GM18861 (cell line): Measurements from ENCODE around the gene RBM20.

Experiments
- ATAC-seq: cut with Tn5 transposase; IDR thresholded peaks from one replicate; pipeline ENCODE4 v1.9.1; 2021; ENCODE audit not compliant: unreplicated experiment

RBM20 gene

DNA sequence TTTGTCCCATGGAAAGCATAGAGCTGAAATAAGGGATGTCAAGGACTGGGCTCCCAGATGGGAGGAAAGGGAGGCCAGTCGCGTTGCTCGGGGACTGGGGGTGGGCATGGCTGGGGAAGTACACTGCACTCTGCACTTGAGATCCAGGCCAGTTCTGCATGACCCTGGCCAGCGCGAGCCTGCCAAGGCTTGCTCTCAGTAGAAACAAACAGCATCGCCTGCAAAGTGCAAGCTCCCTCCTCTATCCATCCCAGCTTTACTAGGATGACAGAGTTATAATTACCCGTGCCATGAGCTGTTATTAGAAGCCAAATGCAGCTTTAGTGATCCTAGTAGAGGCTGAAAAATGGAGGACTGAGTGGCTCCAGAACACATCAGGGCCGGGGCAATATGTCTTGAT is 183.7 kb downstream of the RBM20 start:
- ATAC-seq = no peak

DNA sequence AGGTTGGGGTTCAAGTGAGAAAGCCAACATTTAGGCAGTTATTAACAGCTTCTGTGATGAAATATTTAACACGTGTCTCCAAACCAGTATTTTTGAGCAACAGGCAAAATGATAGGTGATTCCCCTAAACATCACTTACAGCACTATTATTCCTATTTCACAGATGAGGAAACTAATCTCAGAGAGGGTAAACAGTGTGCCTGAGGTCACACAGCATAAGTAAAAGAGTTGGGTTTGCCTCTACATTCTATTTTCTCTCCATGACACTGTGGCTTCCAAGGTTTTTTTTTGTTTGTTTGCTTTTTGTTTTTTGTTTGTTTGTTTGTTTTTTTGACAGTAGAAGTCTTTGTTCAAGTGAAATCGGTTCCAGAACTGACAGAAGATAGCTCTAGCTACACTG is 184.4 kb downstream of the RBM20 start:
- no peak for ATAC-seq

DNA sequence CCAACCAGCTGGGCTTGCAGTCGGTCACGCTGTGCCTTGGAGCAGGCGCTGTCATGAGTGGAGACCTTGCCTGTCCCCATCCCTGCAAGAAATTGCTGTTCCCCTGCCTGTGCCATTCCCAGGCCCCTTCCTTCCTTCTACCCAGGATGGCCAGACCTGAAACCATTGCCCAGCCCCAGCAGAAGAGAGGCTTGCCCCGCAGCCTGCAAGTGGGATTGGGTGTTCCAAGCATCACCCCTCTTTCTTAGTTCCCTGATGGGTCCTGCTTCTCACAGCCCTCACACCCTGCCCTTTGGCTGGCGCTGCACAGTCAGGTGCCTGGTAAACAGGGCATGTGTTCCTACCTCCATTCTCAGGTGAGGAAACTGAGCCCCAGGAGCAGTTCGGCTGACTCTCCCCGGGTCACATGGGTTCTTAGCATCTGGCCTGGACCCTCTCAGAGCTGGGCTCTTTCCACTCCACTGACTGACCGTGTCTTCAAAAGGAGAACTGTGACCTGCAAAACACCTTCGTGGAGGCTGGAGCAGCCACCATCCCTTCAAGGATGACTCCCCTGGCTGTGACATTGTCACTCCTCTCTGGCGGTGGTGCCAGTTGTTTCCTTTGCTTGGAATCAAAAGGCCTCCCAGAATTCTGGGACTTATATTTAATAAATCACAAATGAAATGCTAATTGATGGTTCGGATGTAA is 185.7 kb downstream of the RBM20 start:
- ATAC-seq = no peak

DNA sequence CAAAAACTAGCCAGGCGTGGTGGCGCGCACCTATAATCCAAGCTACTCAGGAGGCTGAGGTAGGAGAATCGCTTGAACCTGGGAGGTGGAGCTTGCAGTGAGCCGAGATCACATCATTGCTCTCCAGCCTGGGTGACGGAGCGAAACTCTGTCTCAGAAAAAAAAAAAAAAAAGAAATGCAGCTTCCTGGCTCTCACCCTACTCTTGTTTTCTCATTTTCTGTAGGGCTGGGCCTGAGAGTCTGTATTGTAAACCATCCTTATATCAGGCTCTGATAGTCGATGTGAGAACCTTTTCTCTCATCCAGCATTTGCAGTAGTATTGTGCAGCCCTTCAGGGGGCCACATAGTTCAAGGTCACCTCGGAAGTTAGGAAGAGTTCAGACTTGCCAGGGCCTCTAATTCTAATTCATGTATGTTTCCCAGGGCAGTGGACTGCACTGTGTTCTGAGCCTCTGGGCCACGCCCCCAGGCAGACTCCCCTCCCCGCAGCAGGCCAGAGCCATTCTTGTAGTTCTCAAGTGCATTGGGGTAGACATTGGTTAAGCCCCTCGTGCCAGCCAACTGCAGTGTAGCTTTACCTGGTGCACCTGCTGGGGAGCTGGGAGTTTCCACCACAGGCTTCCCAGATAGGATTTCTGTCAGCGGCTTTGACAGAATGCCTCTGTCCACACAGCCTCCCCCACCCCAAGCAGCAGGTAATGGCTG is 189.3 kb downstream of the RBM20 start:
- no peak for ATAC-seq

DNA sequence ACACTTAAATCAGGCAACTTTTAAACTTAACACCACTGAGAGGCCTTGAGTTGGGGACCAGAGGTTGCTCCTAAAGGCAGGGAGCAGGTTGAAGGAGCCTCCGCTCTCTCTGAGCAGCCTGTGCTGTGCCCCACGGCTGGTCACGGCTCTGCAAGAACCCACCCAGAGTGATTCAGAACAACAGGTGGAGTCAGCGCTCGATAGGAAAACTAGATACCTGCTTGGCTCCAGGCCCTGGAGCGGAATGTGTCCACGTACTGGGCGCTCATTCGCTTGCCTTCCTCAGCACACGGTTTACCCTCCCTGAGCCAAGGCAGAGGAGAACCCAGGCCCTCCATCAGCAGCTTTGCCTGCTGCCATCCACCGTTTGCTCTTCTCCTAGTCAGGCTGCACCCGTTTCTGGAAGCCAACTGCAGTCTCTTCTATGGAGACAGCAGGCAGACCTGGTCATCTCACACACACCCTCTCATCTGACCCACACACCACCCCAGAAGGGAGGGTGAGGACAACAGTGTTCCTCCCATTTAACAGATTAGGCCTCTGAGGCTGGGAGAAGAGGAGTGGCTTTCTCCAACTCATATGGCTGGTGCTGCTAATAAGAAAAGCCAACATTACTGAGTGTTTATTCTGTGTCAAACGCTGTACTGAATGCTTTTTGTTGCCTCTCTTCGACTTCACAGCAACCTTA is 189.9 kb downstream of the RBM20 start:
- ATAC-seq = no peak

DNA sequence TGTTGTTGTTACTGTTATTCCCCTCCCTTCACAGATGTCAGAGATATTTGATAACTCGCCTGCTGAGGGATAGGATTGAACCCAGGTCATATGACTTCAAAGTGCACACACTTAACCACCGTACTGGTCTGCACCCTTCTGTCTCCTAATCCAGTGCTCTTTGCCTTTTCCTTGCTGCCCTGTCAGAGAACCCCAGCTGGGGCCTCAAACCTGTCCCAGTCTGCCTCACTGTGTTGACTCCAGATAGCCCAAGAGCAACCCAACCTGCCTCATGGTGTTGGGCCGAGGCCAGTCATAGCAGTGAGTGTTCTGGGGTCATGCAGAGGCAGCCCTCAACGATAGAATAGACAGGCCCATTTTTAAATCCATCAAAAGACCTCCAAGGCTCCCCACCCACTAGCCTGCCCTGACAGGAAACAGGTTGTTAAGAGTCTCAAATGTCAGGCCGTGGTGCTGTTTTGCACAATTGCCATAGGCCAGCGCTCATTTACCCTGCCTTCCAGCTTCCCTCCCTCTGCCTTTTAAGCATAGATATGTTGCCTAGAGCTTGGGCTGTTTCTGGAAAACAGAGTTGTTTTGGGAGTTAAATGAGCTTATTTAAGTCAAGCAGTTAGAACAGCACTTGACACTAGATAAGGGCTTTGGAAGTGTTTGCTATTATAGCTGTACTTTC is 190.6 kb downstream of the RBM20 start:
- ATAC-seq = no peak

DNA sequence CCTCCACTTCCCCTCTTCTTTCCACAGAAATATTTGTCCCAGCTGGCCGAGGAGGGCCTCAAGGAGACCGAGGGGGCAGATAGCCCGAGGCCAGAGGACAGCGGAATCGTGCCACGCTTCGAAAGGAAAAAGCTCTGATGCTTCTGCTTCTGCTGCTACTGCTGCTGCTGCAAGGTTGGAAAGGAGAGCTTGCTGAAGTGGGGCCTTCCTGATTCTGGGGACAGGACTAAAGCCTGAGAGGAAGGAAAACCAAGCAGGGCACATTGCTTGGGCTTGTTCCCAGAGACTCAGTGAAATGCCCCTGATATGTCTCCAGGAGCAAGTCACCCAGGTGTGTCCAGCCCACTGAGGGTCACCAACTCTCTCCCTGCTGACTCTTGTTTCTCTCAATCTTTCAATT is 191.7 kb downstream of the RBM20 start:
- no peak for ATAC-seq

DNA sequence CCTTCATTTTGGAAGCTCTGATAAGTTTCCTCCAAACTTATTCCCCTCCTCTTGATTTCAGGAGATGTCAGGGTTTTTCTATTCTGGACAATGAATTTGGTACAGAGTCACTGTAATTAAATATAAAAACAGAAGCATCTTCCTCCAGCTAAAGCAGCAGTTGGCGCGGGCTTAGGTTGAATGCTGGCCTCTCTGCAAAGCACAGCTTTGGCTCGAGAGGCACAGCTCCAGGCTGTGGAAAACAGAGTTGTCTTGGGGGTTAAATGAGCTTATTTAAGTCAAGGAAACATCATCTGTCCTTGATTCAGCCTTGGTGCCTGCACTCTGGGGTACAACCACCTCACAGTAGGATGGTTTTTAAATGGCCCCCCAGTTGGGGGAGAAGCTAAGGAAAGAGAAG is 192.6 kb downstream of the RBM20 start:
- no peak for ATAC-seq

DNA sequence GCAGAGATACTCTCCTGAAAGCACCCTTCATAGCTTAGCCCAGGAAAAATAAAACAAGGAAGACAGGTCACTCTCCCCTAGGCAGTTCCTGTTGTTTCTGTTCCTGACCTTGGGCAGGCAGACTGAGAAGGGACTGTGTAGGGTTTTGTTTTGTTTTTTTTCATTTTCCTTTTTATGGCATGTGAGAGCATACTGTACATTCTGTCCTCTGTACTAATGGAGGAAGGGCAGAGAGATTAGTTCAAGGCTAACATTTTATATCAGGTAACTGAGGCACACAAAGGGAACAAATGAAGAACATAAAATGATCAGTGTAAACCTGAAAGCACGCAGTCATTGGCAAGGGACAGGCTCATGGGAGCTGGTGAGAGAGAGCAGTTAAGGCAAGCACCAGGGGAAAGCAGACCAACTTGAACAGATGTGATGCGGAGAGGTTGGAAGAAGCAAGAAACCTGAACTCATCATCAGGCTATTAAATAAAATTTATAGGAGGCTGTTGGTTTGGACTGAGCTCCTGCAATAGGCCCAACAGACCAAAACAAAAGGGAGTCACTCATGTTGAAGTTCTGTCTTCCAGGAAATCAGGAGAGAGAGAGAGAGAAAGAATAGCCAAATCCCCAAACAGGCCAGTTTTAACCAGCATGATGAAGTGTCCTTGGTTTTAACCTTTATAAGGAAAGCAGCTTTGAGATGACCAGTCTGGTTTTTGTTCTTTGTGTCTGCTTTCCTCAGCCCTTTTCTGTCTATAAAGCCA is 193.5 kb downstream of the RBM20 start:
- no peak for ATAC-seq

DNA sequence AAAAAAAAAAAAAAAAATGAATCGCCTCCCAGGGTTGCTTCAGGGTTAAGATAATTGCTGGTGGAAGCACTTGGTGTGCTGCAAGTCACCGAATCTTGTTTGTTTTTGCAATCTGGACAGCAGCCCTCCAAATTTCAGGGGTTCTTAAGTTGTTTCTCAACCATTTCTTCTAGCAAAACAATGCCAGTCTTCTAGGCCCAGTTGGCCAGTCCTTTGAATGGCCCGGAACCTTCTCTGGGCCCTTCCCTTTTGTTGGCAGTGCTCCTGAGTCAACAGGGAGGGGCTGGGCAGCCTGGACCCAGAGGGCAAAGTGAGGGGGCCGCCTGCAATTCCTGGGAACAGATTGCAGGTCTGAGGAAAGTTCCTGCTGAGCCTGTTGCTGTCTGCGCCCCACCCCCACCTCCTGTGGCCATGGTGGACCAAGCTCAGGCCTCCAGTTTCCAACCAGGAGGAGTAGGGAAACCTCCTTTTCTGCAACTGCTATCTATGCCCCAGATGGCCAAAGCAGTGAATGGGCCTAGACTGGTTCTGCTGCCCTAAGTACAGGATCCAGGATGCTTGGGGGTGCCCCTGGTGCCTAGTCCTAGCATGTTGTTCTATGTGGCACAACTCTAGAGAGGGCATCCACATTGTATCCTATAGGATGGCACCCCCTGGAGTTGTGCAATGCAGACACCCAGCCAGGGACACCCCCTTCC is 196.2 kb downstream of the RBM20 start:
- ATAC-seq = no peak

DNA sequence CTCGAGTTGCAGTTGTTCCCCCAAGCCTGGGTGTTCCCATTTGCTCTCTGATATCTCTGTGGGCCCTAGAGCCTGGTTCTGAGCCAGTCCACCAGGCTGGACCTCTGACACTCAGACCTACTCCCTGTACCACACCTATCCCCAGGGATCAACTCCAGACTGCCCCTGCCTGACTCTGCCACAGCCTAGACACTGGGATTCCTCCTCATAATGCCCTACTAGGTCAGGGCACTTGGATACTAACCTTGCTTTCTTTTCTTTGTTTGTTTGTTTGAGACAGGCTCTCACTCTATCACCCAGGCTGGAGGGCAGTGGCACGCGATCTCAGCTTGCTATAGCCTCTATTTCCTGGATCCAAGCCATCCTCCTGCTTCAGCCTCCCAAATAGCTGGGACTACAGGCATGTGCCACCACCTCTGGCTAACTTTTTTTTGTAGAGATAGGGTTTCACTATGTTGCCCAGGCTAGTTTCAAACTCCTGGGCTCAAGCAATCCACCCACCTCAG is 196.8 kb downstream of the RBM20 start:
- ATAC-seq = no peak

DNA sequence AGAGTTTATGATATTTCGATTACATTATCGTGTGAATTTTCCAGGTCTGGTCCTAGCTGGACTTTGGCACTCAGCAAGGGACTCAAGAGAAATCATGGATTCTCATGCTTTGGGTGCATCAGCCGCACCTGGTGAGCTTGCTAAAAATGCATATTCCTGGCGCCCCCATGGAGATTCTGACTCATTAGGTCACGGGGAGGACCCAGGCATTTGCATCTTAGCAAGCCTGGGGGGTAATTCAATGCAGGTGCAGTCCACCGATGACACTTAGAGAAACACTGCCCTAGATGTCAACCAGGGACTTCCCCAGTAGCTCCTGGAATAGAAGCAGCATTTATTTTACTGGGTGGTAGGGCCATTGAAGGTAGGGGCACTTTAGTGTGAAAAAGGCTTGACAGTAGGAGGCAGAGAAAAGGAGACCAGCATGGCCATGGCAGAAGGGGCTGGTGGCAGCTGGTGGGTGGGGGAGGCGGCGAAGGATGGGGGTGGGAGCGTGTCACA is 197.7 kb downstream of the RBM20 start:
- peak; percentile 66 for ATAC-seq

DNA sequence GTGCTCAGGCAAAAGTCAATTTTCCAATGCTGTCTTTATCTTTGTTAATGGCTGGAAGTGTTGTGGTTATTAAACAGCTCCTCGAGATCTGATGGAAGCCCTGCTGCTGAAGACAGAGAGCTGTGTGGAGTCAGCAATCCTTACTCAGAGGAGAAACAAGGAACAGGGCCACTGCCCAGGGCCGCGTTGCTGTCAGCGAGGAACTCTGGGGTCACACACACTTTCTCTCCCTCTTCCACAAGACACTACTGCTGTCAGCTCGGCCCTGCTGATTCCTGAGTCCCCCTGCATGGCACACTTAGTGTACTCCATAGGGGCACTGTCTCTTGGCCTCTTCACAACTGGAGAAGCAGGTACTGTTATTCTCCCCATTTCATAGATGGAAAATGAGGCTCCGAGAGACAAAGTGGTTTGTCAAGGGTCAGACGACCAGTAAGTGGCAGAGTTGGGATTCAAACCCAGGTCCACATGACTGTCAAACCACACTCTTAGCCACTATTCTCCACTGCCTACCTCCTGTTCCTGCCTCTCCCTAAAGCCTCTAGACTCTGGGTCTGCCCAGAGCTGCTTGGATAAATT is 198.3 kb downstream of the RBM20 start:
- ATAC-seq = no peak

DNA sequence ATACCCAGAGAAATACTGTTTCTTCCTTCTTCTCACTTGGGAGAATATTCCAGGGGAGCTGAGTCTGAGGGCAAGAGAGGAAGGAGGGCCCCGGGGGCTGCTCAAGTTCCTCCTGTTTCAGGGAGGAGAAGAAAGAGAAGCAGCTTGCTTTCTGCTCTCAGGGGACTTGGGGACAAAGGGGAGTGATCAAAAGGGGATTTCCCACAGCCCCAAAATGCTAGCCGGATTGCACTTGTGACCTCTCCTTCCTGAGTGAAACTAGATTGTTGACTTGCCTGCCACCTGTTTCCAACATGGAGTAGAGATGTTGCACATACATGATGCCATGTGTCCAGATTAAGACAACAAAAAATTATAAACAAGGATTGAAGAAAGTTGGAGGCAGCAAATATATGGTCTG is 198.9 kb downstream of the RBM20 start:
- peak; percentile 70 for ATAC-seq

DNA sequence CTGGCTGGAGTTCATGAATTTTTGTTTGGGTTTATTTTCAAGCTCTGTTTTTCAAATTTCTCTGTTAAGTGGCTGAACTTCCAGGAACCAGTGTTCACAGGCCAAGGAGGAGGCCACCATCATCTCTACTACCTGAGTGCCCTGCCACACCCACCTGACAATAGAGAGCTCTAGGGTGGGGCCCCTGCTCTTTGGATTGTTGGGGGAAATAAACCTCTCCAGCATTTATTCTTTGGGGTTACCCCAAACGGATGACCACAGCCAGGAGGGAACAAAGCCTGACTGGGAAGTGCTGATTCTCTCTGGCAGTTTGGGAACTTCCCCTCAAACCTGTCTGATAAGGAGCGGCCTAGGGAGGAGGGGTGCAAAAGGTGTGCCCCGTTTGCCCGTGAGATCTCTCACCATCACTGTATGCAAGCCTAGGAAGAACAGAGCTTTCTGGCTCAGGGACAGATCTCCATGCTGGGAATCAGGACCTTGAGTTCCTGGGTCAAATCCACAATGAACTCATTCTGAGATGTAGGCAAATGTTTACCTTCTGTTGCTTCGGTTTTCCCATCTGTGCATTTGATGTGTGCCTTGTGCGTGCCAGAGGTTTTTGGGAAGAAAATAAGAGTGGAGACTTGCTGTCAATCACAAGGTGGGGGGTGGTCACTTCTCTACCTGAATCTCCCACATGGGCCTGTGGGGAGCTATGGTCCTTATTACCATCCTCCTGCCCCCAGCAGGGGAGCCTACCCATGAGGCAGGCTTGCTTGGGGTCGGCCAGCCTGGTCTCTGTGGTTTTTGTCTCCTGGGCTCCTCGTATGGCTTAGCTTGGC is 199.9 kb downstream of the RBM20 start:
- ATAC-seq = no peak

DNA sequence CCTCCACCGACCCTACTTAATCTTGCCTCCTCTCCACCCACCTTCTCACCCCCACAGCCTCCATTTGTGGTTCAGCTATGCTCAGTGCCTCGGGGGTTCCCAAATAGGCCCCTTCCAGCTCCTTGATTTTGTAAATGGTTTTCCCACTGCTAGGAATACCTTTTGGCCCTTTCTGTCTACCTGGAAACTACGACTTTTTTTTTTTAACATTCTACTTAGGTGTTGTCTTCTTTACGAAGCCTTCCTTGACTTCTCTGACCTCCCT is 200.4 kb downstream of the RBM20 start:
- ATAC-seq = no peak

DNA sequence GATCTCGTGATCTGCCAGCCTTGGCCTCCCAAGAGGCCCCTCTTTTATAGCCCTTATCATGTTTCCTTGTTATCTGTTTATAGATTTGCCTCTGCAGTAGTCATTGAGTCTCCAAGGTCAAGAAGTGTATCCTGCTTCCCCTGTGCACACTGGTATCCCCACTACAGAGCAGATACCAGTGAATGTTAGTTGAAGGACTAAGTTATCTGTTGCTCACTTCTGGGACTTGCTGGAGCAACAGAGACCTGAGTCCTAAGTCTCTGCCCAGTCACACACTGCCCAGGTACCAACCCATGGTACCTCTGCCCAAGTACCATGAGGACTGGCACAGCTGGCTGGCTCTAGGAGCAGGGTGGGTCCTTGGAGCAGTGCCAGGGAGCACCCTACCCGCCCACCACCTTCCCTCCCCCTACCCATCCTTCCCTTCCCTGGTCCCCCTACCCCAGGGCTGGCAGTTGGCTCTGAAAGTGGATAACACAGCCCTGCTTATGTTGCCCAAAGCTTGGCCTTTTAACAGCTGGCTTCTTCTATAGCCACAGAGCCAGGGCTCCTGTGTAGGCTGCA is 201.1 kb downstream of the RBM20 start:
- ATAC-seq = no peak

DNA sequence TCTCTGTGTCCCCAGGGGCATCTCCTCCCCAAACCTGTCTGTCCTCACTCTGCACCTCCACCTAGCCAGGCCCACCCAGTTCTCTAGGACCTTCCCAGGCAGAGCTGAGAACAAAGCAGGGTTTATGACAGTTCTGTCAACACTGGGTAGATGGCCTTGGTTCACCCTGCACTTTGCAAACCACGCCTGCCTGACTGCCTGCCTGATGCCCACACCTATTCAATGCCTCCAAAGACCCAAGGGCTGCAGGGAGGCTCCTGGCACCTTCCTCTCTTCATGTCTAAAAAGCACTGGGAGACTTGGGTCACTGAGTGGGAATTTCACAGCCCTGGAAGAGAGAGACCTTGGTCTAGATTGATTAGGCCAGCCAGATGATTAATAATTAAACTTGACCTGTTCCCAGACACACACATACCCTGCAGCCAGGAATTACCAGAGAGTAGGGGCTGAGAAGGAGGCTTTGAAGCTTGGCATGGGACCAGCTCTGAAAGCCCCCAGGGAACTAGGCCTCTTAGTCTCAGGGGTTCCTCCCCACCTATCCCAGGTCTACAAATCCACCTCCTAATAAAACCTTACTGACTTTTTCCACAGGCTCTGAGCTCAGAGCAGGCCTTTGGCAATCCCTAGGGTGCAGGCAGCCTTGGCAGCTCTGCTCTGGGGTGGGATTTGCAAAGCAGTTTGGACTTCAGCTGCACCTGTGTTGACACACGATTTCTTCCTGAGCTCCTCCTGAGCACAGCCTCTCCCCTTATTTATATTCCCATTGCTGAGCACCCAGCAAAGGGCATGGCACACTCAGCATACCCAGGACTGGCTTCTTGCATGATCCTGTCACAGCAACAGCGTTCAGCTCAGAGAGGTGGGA is 201.9 kb downstream of the RBM20 start:
- ATAC-seq = no peak
